ENCODE data around the gene ARFIP1. TPM values are rescaled to one million over a fixed set of nuclear protein-coding genes. Genes with fewer than 3 reads are reported as not detected.
"Not testable (repeated sequence)": the region's sequence is repeated elsewhere in the genome, so short reads cannot be mapped to it uniquely, and the experiment has no call there.

Gene ARFIP1
- total RNA-seq, 2 experiments from 2014 or later: 8.4 to 10.5 TPM

DNA sequence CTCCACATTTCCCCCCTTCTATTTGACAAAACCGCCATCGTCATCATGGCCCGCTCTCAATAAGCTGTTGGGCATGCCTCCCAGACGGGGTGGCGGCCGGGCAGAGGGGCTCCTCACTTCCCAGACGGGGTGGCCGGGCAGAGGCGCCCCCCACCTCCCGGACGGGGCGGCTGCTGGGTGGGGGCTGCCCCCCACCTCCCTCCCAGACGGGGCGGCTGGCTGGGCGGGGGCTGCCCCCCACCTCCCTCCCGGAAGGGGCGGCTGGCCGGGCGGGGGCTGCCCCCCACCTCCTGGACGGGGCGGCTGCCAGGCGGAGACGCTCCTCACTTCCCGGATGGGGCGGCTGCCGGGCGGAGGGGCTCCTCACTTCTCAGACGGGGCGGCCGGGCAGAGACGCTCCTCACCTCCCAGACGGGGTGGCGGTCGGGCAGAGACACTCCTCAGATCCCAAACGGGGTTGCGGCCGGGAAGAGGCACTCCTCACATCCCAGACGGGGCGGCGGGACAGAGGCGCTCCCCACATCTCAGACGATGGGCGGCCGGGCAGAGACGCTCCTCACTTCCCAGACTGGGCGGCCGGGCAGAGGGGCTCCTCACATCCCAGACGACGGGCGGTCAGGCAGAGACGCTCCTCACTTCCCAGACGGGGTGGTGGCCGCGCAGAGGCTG is 14.6 kb upstream of the ARFIP1 start:
- intact Hi-C loops (cut with DNase I, micrococcal nuclease); H3K36me3 Mint-ChIP-seq (ENCODE audit: low read depth); DNase-seq; H3K4me3 Mint-ChIP-seq; H3K4me1 Mint-ChIP-seq; H3K27me3 Mint-ChIP-seq; H3K27ac Mint-ChIP-seq; H3K9me3 Mint-ChIP-seq (ENCODE audit: low read depth); CTCF ChIA-PET; POLR2A ChIA-PET; ATAC-seq: not testable (repeated sequence)

DNA sequence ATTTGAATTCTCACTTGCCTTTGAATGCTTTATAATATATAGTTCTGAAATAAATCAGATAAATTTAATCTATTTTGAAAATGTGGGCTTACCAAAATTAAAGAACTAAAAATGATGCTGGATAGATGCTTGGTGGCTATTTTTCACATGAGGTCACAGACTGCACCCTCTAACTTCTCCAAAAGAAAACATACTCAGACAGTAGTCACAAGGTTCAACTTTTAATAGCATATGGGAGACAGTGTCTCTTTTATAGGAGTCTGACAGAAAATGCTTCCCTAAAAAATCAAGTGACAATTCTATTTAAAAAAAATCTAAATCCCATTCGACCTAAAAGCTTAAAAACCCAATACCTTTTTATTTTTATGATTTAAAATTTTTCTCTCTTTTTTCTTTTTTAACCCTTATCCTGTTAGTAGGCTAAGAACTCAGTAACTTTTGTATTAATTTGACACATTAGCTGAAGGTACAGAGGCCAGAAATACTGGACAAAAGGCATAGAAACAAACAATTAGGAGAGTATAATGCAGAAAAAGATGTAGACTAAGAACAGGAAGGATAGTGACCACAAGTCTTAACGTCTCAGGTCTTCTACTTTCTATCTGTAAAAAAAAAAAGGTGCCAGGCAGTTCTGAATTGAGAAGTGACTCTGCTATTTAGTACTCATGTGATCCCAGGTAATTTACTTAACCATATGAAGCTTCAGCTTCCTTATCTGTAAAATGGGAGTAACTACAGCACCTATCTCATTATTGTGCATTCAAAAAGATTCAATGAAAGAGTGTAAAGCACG is 7.8 kb upstream of the ARFIP1 start:
- ATAC-seq: peak; percentile 33
- Mint-ChIP-seq H3K36me3 (ENCODE audit: low read depth) (no peaks in the 10 kb centered on the region), H3K4me1 (no peaks in the 10 kb centered on the region), H3K27me3 (peaks cover 5% of the 10 kb centered on the region), H3K27ac (no peak overlapping the region), H3K9me3 (ENCODE audit: low read depth) (no peaks in the 10 kb centered on the region), H3K4me3 (no peak overlapping the region)
- intact Hi-C loops (cut with DNase I, micrococcal nuclease): no loop called here
- POLR2A ChIA-PET: no interaction called here
- CTCF ChIA-PET: interaction anchor here (0.5 kb wide), 1 partner anchor 359 kb away, joined by 3 read pairs; no protein-coding TSS in a partner anchor
- no peak for DNase-seq

DNA sequence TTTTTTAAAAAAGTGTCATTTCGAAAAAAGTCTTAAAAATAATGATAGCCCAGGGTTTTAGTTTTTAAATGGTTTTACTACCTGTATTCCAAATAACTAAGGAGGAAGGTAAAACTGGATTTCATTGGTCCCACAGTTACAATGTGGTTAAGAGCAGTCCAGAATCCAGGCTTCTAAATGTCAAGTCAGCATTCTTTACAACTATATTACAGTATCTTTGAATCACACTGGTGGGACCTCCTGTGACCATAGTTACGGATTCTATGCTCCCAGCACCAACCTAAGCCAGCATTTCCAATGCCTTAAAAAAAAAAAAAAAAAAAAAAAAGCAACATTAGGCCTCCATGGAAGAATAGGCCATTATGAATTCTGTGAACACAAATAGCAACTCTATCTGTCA is 6.4 kb upstream of the ARFIP1 start:
- Mint-ChIP-seq H3K9me3 (ENCODE audit: low read depth) (no peaks in the 10 kb centered on the region), H3K27ac (no peak overlapping the region), H3K4me3 (no peak overlapping the region), H3K4me1 (peaks cover 6% of the 10 kb centered on the region), H3K36me3 (ENCODE audit: low read depth) (no peaks in the 10 kb centered on the region), H3K27me3 (peaks cover 5% of the 10 kb centered on the region)
- intact Hi-C loops (cut with DNase I, micrococcal nuclease): no loop called here
- ATAC-seq (no peak), DNase-seq (no peak)
- ChIA-PET CTCF (no interaction called here), POLR2A (no interaction called here)

DNA sequence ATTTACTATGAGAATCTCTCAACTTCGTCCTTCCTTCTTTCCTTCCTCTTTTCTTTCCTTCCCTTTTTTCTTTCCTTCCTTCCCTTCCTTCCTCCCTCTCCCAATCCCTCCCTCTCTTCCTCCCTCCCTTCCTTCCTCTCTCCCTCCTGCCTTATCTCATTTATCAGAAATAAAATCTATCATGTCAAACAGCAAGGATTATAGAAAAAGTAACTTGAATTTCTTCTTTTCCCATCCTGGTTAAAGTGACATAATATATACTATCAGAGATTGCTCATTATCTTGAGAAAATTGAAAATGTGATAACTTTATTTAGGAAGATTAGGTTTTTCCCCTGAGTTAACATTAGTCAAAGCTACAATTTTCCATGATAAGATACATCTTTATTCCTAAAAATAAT is 5.8 kb upstream of the ARFIP1 start:
- peaks cover 5% of the 10 kb centered on the region for H3K27me3 Mint-ChIP-seq
- no peak overlapping the region for H3K27ac Mint-ChIP-seq
- ATAC-seq (no peak), DNase-seq (no peak)
- intact Hi-C loops (cut with DNase I, micrococcal nuclease): no loop called here
- POLR2A ChIA-PET: no interaction called here
- CTCF ChIA-PET: no interaction called here
- H3K4me3 Mint-ChIP-seq: no peak overlapping the region
- no peaks in the 10 kb centered on the region for H3K9me3 Mint-ChIP-seq (ENCODE audit: low read depth)
- no peaks in the 10 kb centered on the region for H3K36me3 Mint-ChIP-seq (ENCODE audit: low read depth)
- H3K4me1 Mint-ChIP-seq: peaks cover 12% of the 10 kb centered on the region

DNA sequence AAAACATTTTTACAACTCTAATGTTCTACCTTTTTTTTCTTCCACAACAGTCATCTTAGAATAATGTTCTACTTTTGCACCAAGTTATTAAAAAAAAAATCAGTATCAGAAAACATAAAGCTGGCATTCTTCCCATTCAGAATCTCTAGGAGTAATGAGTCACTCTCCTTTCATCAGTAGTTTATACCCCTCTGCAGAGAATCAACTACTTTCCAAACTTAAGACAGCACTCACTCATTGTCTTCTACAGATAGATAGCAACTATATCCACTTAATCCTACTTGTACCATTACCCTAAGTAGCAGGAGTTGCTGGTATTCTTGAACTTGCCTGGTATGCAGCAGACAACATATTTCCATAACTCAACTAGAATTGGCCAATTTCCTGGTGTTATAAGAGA is 3.4 kb upstream of the ARFIP1 start:
- CTCF ChIA-PET: no interaction called here
- ATAC-seq (no peak), DNase-seq (no peak)
- H3K9me3 Mint-ChIP-seq (ENCODE audit: low read depth): no peaks in the 10 kb centered on the region
- intact Hi-C loops (cut with DNase I, micrococcal nuclease): loop anchor here in 1 of 2 experiments (5.0 kb wide), 1 partner anchor 94 kb away; no protein-coding TSS in a partner anchor
- POLR2A ChIA-PET: interaction anchor here (0.7 kb wide), 1 partner anchor 9 kb away, joined by 3 read pairs; no protein-coding TSS in a partner anchor
- no peak overlapping the region for H3K4me3 Mint-ChIP-seq
- no peak overlapping the region for H3K27ac Mint-ChIP-seq
- peaks cover 22% of the 10 kb centered on the region for H3K4me1 Mint-ChIP-seq
- peaks cover 2% of the 10 kb centered on the region for H3K36me3 Mint-ChIP-seq (ENCODE audit: low read depth)
- H3K27me3 Mint-ChIP-seq: peaks cover 5% of the 10 kb centered on the region

DNA sequence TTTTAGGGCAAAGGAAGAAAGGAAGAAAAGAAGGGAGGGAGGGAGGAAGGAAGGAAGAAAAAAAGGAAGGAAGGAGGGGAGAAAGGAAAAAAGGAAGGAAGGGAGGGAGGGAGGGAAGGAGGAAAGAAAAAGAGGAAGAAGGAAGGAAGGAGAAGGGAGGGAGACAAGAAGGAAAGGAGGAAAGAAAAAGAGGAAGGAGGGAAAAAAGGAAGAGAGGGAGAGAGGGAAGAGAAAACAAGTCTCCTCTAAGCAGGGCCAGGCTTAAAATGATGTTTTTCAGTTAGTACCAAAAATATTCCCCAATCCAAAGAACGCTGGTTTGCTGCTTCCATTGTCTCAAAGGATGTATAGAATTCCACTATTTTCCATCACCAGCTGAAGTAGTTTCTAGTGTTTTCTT is 2.3 kb upstream of the ARFIP1 start:
- H3K4me3 Mint-ChIP-seq: no peak overlapping the region
- intact Hi-C loops (cut with DNase I, micrococcal nuclease): loop anchor here in 1 of 2 experiments (5.0 kb wide), 1 partner anchor 95 kb away; no protein-coding TSS in a partner anchor
- no peak for ATAC-seq
- peaks cover 34% of the 10 kb centered on the region for H3K4me1 Mint-ChIP-seq
- peaks cover 2% of the 10 kb centered on the region for H3K36me3 Mint-ChIP-seq (ENCODE audit: low read depth)
- POLR2A ChIA-PET: no interaction called here
- H3K9me3 Mint-ChIP-seq (ENCODE audit: low read depth): no peaks in the 10 kb centered on the region
- H3K27ac Mint-ChIP-seq: no peak overlapping the region
- peaks cover 5% of the 10 kb centered on the region for H3K27me3 Mint-ChIP-seq
- DNase-seq: no peak
- CTCF ChIA-PET: interaction anchor here (1.1 to 2.3 kb wide), 3 partner anchors 8 to 276 kb away, joined by 3 to 10 read pairs (median 4); no protein-coding TSS in a partner anchor

DNA sequence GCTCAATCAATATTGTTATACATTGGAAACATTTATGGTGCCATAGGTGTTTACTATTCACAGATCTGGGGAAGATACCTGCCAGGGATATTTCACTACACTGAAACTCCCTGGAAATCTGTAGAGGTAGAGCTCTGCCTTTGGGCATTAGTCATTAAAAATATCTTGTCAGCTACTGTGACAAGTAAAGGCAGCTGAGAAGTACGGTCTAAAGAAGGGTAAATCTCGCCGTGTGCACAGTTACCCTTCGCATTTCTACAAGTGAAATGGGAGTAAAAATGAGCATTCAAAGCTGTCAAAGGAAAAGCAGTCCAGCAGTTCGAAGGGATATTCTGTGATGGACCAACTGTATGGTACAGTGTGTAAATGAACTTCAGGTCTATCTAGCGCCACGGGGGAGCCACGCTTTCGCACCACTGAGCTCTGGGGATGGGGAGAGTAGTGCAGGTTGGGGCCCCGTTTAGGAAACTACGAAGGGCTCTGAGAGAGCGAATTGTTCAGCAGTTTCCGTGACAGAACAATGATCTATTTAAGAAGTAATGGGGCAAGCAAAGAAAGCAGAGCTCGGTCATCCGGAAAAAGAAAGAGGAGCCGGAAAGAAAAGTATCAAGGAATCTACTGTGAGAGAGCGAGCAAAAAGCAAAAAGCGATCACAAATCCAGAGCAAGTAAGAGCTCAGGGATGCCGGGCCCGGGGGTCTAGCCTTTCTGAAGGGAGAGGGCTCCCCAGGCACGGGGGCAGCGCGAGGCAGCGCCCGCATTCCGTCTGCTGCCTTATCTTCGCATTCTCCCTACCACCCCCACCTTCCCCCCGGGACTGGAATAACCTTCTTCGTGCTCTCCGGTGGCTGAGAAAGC is 870 bp upstream of the ARFIP1 start:
- DNase-seq (peak; percentile 57), ATAC-seq (peak; percentile 26)
- H3K36me3 Mint-ChIP-seq (ENCODE audit: low read depth): peaks cover 2% of the 10 kb centered on the region
- POLR2A ChIA-PET: interaction anchor here (1.5 kb wide), 1 partner anchor 243 kb away, joined by 6 read pairs; the partner anchor contains the start of gene FBXW7
- peaks cover 5% of the 10 kb centered on the region for H3K27me3 Mint-ChIP-seq
- peaks cover 42% of the 10 kb centered on the region for H3K4me1 Mint-ChIP-seq
- no peaks in the 10 kb centered on the region for H3K9me3 Mint-ChIP-seq (ENCODE audit: low read depth)
- CTCF ChIA-PET: interaction anchor here (0.7 to 2.3 kb wide), 19 partner anchors 8 to 320 kb away, joined by 3 to 13 read pairs (median 4); no protein-coding TSS in a partner anchor
- H3K4me3 Mint-ChIP-seq: peak overlapping the region; percentile 96
- peak overlapping the region; percentile 94 for H3K27ac Mint-ChIP-seq
- intact Hi-C loops (cut with DNase I, micrococcal nuclease): loop anchor here (1.0 to 5.0 kb wide), 8 partner anchors 97 to 1018 kb away; partner anchors contain the start of genes FBXW7 (in 2 of the 2), FHDC1 (in 1 of the 2), GATB (in 1 of the 2) and TMEM154 (in 1 of the 2)

DNA sequence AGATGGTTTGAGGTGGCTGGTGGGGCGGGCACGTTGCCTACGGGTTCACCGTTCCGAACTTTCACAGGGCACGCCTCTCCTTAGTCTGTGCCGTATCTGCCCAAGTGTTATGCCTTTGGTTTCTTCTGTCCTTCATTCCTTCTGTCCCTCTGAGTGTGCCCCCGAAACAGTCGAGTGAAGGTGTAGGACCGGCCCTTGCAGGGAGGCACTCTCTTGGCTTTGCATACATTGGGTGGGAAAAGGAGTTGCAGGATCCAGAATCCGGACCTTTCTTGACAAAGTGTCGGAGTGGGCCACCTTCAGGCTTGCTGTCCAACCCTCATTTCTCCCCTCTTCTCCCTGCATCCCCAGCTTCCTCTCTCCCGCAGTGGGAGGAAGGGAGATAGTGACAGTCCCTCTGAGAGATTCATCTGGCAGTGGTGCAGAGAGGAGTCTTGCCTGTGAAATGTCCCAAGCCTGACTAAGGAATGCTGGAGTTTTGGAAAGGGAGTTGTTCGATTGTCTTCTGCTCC is 569 bp downstream of the ARFIP1 start:
- ChIA-PET CTCF (interaction anchor here (1.5 kb wide), 1 partner anchor 8 kb away, joined by 4 read pairs; no protein-coding TSS in a partner anchor), POLR2A (interaction anchor here (1.1 to 1.5 kb wide), 2 partner anchors 244 to 451 kb away, joined by 3 to 6 read pairs; partner anchors contain the start of gene FBXW7)
- intact Hi-C loops (cut with DNase I, micrococcal nuclease): loop anchor here in 1 of 2 experiments (1.0 to 5.0 kb wide), 2 partner anchors 27 to 1763 kb away; partner anchors contain the start of gene LRBA
- H3K27ac Mint-ChIP-seq: peak overlapping the region; percentile 94
- DNase-seq (no peak), ATAC-seq (peak; percentile 61)
- peak overlapping the region; percentile 96 for H3K4me3 Mint-ChIP-seq
- no peaks in the 10 kb centered on the region for H3K9me3 Mint-ChIP-seq (ENCODE audit: low read depth)
- peaks cover 46% of the 10 kb centered on the region for H3K4me1 Mint-ChIP-seq
- H3K36me3 Mint-ChIP-seq (ENCODE audit: low read depth): peaks cover 2% of the 10 kb centered on the region
- peaks cover 5% of the 10 kb centered on the region for H3K27me3 Mint-ChIP-seq

DNA sequence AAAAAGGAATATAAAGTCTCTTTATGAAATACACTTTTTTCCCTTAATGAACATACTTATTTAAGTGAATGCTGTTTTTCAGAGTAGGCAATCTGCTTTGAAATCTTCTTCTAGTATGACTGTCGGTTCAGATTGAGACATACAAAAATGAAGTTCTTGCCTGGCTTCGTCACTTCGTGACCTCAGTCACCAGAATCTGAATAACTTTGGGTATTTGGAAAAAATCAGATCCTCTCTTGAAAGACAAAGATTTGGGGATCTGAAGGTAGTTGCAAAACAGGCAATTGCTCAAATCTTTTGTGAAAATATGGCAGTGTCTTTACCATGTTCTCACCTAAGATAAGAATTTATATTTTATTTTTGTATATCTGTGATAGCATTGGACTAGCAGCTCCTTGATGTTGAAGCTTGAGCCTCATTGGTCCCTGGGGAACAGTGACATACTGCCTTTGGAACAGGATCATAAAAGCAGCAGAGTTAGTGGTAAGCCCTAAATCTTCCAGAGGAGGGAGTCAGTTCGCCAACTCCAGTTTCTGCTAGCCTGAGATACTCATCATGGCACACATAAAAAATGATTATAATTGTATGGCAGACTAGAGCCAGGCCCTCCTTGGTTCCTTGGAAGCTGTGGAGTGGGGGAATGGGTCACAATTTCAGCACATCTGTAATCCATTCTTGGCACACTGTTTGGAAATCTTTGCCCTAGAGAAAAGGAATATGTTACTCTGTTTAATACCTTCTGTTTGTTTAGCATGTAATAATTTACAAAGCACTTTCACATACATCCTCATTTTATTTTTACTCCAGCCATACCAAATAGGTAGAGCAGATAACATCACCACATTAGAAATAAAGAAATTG is 5.0 kb downstream of the ARFIP1 start:
- H3K9me3 Mint-ChIP-seq (ENCODE audit: low read depth): no peaks in the 10 kb centered on the region
- H3K27me3 Mint-ChIP-seq: no peaks in the 10 kb centered on the region
- intact Hi-C loops (cut with DNase I, micrococcal nuclease): loop anchor here in 1 of 2 experiments (5.0 kb wide), 1 partner anchor 1767 kb away; the partner anchor contains the start of gene LRBA
- POLR2A ChIA-PET: no interaction called here
- H3K27ac Mint-ChIP-seq: peak overlapping the region; percentile 64
- H3K4me3 Mint-ChIP-seq: no peak overlapping the region
- ATAC-seq (no peak), DNase-seq (no peak)
- CTCF ChIA-PET: interaction anchor here (1.0 to 1.5 kb wide), 3 partner anchors 9 to 283 kb away, joined by 3 to 5 read pairs (median 3); no protein-coding TSS in a partner anchor
- peaks cover 45% of the 10 kb centered on the region for H3K4me1 Mint-ChIP-seq
- H3K36me3 Mint-ChIP-seq (ENCODE audit: low read depth): peaks cover 4% of the 10 kb centered on the region
